Naive thymus-derived CD4-positive, alpha-beta T cell (primary cell): ENCODE data around the gene SUFU. TPM values are rescaled to one million over a fixed set of nuclear protein-coding genes. Genes with fewer than 3 reads are reported as not detected.
A peak's percentile ranks its signal among the peaks of the same experiment; 100 is the strongest.

ENCODE experiments used
- ATAC-seq: fragments of 150-1000 bp; cut with Tn5 transposase; 2 replicates; pipeline ENCODE4 v1.10.0; 2021; ENCODE audit warnings: mild to moderate bottlenecking, moderate library complexity
- CTCF ChIA-PET: fragments of 350-600 bp; sonication (Branson Sonifier 250); formaldehyde crosslinking; loops from one replicate; lab custom pipeline; 2021; ENCODE audit warnings: antibody characterized with exemption; lab: Charles Lee
- POLR2A ChIA-PET: fragments of 350-600 bp; sonication (Branson Sonifier 250); formaldehyde crosslinking; loops from one replicate; lab custom pipeline; 2021; ENCODE audit warnings: antibody characterized with exemption, inconsistent platforms; lab: Charles Lee
- DNase-seq, 9 donors: peaks; one replicate each; pipeline versions ENCODE4 v3.0.0 to v3.0.0-alpha.2; 2020 to 2022; ENCODE audit warnings: mixed read lengths in 1 of 9
- H3K27ac ChIP-seq: one replicate; pipeline ENCODE4 v1.7.0; 2013; ENCODE audit warnings: mild to moderate bottlenecking, low read depth, low read length, moderate library complexity
- H3K27me3 ChIP-seq, 2 donors: one replicate each; pipeline ENCODE4 v1.7.0; 2013; ENCODE audit warnings: low read length in 2 of 2, mild to moderate bottlenecking in 2 of 2, moderate library complexity in 2 of 2; ENCODE audit not compliant: control insufficient read depth in 2 of 2, insufficient read depth in 2 of 2
- H3K36me3 ChIP-seq, 3 experiments: 1 replicate in 2 of 3; 2 replicates in 1 of 3; pipeline ENCODE4 v1.7.0; 2013; ENCODE audit warnings: low read length in 3 of 3, mild to moderate bottlenecking in 3 of 3, moderate library complexity in 1 of 3; ENCODE audit not compliant: insufficient read depth in 3 of 3, control insufficient read depth in 2 of 3
- H3K4me1 ChIP-seq, 2 donors: one replicate each; pipeline ENCODE4 v1.7.0; 2013; ENCODE audit warnings: low read length in 2 of 2, mild to moderate bottlenecking in 2 of 2, moderate library complexity in 1 of 2; ENCODE audit not compliant: control insufficient read depth in 2 of 2, insufficient read depth in 2 of 2
- H3K4me3 ChIP-seq: 2 replicates; pipeline ENCODE4 v1.7.0; 2013; ENCODE audit warnings: mild to moderate bottlenecking, low read length
- H3K9me3 ChIP-seq, 3 experiments: 1 replicate in 2 of 3; 2 replicates in 1 of 3; pipeline ENCODE4 v1.7.0; 2013; ENCODE audit warnings: low read length in 3 of 3; ENCODE audit not compliant: control insufficient read depth in 2 of 3
- H3K27ac Mint-ChIP-seq, 9 donors: one replicate each; pipeline ENCODE4 v1.8.0; 2020 to 2022; ENCODE audit warnings: mixed read lengths in 9 of 9, mild to moderate bottlenecking in 8 of 9, moderate library complexity in 5 of 9, inconsistent platforms in 2 of 9
- H3K27me3 Mint-ChIP-seq, 5 donors: one replicate each; pipeline ENCODE4 v1.8.0; 2021 to 2022; ENCODE audit warnings: mixed read lengths in 5 of 5, mild to moderate bottlenecking in 1 of 5
- H3K36me3 Mint-ChIP-seq, 5 donors: one replicate each; pipeline ENCODE4 v1.8.0; 2020 to 2022; ENCODE audit warnings: mixed read lengths in 5 of 5, mild to moderate bottlenecking in 3 of 5, inconsistent platforms in 1 of 5
- H3K4me1 Mint-ChIP-seq, 7 donors: one replicate each; pipeline ENCODE4 v1.8.0; 2020 to 2022; ENCODE audit warnings: mixed read lengths in 7 of 7, mild to moderate bottlenecking in 3 of 7, inconsistent platforms in 1 of 7
- H3K4me3 Mint-ChIP-seq, 10 donors: one replicate each; pipeline ENCODE4 v1.8.0; 2020 to 2022; ENCODE audit warnings: mild to moderate bottlenecking in 10 of 10, mixed read lengths in 10 of 10, moderate library complexity in 6 of 10, inconsistent platforms in 2 of 10
- H3K9me3 Mint-ChIP-seq, 11 donors: one replicate each; pipeline ENCODE4 v1.8.0; 2020 to 2022; ENCODE audit warnings: mixed read lengths in 11 of 11, mild to moderate bottlenecking in 4 of 11, inconsistent platforms in 1 of 11, moderate library complexity in 1 of 11
- intact Hi-C, 2 donors: fragments of 100-400 bp; cut with micrococcal nuclease; formaldehyde crosslinking; loops; one replicate each; pipeline ENCODE4 v1.15.1; 2023
- polyA plus RNA-seq, 2 donors: library from polyadenylated mRNA; unstranded; fragments of 300-500 nt; fragmentation: Illumina TruSeq; gene quantifications; one replicate each; pipeline ENCODE4 v1.2.3, GENCODE V29; 2021
- total RNA-seq, 6 experiments: library from RNA in 5 of 6; stranded (reverse) in 5 of 6; gene quantifications; 1 replicate in 5 of 6; 2 replicates in 1 of 6; pipeline ENCODE4 v1.2.3 and lab custom pipeline; 2021 to 2026

The SUFU gene
- total and polyA plus RNA-seq, 7 experiments from 2014 or later: 2.9 to 17.5 (median 14.4) TPM

DNA sequence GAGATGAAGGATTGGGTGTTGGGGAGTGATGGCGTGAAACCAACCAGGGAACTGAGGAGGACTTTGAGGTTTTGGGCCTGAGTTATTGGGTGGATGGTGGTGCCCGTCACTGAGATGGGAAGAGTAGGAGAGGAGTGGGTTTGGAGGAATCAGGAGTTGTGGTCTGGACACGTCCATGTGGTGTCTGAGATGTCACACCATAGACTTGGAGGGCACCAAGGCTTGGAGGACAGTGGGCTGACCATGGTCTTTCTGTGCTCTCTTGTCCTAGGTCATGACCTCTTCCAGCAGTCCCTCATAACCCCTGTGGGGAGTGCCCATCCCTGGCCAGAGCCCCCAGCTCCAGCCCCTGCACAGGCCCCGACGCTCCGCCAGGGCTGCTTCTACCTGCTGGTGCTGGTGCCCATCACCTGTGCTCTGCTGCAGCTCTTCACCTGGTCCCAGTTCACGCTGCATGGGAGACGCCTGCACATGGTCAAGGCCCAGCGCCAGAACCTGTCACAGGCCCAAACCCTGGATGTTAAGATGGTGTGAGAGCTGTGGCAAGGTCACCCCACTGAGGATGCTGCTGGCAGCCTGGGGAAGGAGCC is 28.2 kb upstream of the SUFU start:
- no peaks in the 10 kb centered on the region for H3K27me3 Mint-ChIP-seq
- Histone ChIP-seq H3K4me1 (peaks cover 9 to 15% of the 10 kb centered on the region in 2 donors), H3K9me3 (no peaks in the 10 kb centered on the region), H3K36me3 (peaks cover 0 to 17% (median 0%) of the 10 kb centered on the region in 3 experiments), H3K27me3 (no peaks in the 10 kb centered on the region), H3K4me3 (no peak overlapping the region), H3K27ac (no peak overlapping the region)
- intact Hi-C loops: no loop called here
- peaks cover 15 to 52% (median 37%) of the 10 kb centered on the region in 7 donors for H3K4me1 Mint-ChIP-seq
- ChIA-PET CTCF (interaction anchor here (1.2 kb wide), 1 partner anchor 25 kb away, joined by 5 read pairs; no protein-coding TSS in a partner anchor), POLR2A (interaction anchor here (0.6 to 0.8 kb wide), 3 partner anchors 14 to 81 kb away, joined by 3 read pairs; no protein-coding TSS in a partner anchor)
- H3K9me3 Mint-ChIP-seq: no peaks in the 10 kb centered on the region
- H3K4me3 Mint-ChIP-seq: no peak overlapping the region
- ATAC-seq (no peak), DNase-seq (no peak)
- H3K36me3 Mint-ChIP-seq: peaks cover 0 to 11% (median 0%) of the 10 kb centered on the region in 5 donors
- peak overlapping the region; percentile 23 to 81 (median 59) for H3K27ac Mint-ChIP-seq

DNA sequence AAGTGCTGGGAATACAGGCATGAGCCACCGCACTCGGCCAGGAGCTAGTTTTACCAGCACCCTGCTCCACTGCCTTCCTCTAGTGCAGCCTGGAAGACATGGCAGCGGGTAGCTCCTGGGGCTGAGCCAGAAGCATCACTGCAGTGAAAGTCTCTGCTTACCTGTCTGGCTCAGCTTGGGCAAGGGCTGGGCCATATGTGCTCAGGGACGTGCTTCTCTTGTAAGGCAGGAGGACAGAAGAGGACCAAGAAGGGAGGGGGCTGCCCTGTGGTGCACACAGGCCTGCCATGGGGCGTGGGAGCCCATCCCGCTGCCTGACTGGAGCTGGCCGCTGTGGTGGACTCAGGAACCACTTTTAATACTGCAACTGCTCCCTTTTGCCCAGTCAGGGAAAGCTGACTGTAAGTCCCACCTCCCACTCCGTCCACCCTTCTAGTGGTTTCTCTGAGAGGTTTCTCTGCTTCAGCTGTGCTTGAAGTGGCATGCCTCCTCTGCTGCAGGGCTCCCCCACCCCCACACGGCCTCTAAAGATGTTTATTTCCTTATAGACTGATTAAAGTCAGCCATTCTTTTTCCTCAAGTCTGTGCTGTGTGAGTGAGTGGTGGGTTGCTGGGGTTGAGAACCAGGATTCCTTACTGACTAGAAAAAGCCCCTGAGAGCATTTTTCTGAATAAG is 27.2 kb upstream of the SUFU start:
- Histone ChIP-seq H3K27me3 (no peaks in the 10 kb centered on the region), H3K27ac (peak overlapping the region; percentile 31), H3K36me3 (peaks cover 0 to 26% (median 6%) of the 10 kb centered on the region in 3 experiments), H3K4me3 (no peak overlapping the region), H3K4me1 (peaks cover 9 to 15% of the 10 kb centered on the region in 2 donors), H3K9me3 (no peaks in the 10 kb centered on the region)
- Mint-ChIP-seq H3K4me3 (peak overlapping the region in 1 of 10 donors; percentile 9), H3K27me3 (no peaks in the 10 kb centered on the region), H3K36me3 (peaks cover 0 to 11% (median under 1%) of the 10 kb centered on the region in 5 donors), H3K27ac (peak overlapping the region in 8 of 9 donors; percentile 71 to 91 (median 83)), H3K4me1 (peaks cover 13 to 52% (median 37%) of the 10 kb centered on the region in 7 donors), H3K9me3 (no peaks in the 10 kb centered on the region)
- ATAC-seq (no peak), DNase-seq (peak in 4 of 9 donors; percentile 22 to 43 (median 29))
- intact Hi-C loops: no loop called here
- POLR2A ChIA-PET: interaction anchor here (0.6 to 1.1 kb wide), 4 partner anchors 28 to 82 kb away, joined by 3 read pairs; partner anchors contain the start of genes FBXL15 and SUFU
- CTCF ChIA-PET: interaction anchor here (1.2 kb wide), 1 partner anchor 26 kb away, joined by 5 read pairs; no protein-coding TSS in a partner anchor

DNA sequence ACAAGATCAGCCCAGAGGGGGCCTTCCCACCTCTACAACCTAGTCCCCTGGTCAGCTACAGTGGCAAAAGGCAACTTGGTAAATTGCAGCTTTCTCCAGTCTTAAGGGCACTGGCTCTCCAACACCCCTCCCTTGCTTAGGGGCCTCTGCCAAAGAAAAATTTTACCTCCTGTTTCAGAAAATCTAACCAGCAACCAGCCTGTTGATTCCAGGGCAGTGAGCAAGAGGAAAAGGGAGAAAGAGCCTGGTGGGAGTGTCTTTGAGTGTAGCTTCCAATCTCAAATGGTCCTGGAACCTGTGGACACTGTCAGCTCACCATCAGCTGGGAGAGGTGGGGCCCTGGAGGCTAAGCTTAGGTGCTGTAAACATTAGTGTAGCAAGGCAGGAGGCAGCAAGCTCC is 24.1 kb upstream of the SUFU start:
- ChIA-PET CTCF (interaction anchor here (0.6 to 2.3 kb wide), 16 partner anchors 8 to 254 kb away, joined by 3 to 23 read pairs (median 4); partner anchors contain the start of genes C10orf95, ELOVL3 and NFKB2), POLR2A (interaction anchor here (0.8 to 1.4 kb wide), 5 partner anchors 10 to 85 kb away, joined by 3 to 5 read pairs (median 3); partner anchors contain the start of genes CUEDC2 and NFKB2)
- Mint-ChIP-seq H3K4me3 (no peak overlapping the region), H3K4me1 (peaks cover 8 to 30% (median 19%) of the 10 kb centered on the region in 7 donors), H3K27ac (peak overlapping the region in 3 of 9 donors; percentile 65 to 87 (median 85)), H3K9me3 (no peaks in the 10 kb centered on the region), H3K36me3 (peaks cover 0 to 24% (median 5%) of the 10 kb centered on the region in 5 donors), H3K27me3 (no peaks in the 10 kb centered on the region)
- intact Hi-C loops: loop anchor here (1.0 to 2.0 kb wide), 13 partner anchors 19 to 310 kb away; partner anchors contain the start of genes CUEDC2 (in 2 of the 2) and ACTR1A (in 1 of the 2)
- ATAC-seq: no peak
- H3K9me3 ChIP-seq: no peaks in the 10 kb centered on the region
- peaks cover 0 to 4% of the 10 kb centered on the region in 2 donors for H3K4me1 ChIP-seq
- peaks cover 18 to 55% (median 19%) of the 10 kb centered on the region in 3 experiments for H3K36me3 ChIP-seq
- peak overlapping the region; percentile 36 for H3K27ac ChIP-seq
- no peak overlapping the region for H3K4me3 ChIP-seq
- no peaks in the 10 kb centered on the region for H3K27me3 ChIP-seq
- DNase-seq: no peak

DNA sequence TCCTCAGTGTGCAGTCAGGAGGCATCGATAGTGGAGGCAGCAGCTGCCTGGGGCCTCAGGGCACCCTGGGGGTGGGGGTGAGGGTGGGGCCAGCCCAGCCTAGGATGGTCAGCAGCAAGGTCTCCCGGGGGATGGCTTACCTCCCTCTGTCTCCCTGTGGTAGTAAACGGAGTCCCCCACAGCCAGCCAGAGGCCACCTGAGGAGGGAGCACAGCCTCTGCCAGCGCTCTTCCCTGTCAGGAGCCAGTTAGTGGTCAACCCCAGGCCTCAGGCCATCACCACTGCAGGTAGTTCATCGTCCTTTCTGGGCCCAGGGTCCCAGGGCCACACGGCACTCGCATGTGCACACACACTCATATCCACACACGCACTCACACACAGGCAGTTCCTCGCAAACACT is 23.4 kb upstream of the SUFU start:
- intact Hi-C loops: no loop called here
- no peak for DNase-seq
- H3K9me3 ChIP-seq: no peaks in the 10 kb centered on the region
- H3K27me3 ChIP-seq: no peaks in the 10 kb centered on the region
- Mint-ChIP-seq H3K9me3 (no peaks in the 10 kb centered on the region), H3K27me3 (no peaks in the 10 kb centered on the region), H3K27ac (no peak overlapping the region), H3K36me3 (peaks cover 0 to 24% (median 5%) of the 10 kb centered on the region in 5 donors), H3K4me1 (peaks cover 5 to 26% (median 15%) of the 10 kb centered on the region in 7 donors), H3K4me3 (no peak overlapping the region)
- ATAC-seq: no peak
- H3K4me3 ChIP-seq: no peak overlapping the region
- ChIA-PET CTCF (interaction anchor here (0.6 to 2.3 kb wide), 5 partner anchors 14 to 255 kb away, joined by 3 to 23 read pairs (median 4); partner anchors contain the start of gene ELOVL3), POLR2A (interaction anchor here (1.0 to 1.4 kb wide), 2 partner anchors 11 to 44 kb away, joined by 3 to 4 read pairs; no protein-coding TSS in a partner anchor)
- peaks cover 21 to 63% (median 22%) of the 10 kb centered on the region in 3 experiments for H3K36me3 ChIP-seq
- peaks cover 0 to 4% of the 10 kb centered on the region in 2 donors for H3K4me1 ChIP-seq
- no peak overlapping the region for H3K27ac ChIP-seq

DNA sequence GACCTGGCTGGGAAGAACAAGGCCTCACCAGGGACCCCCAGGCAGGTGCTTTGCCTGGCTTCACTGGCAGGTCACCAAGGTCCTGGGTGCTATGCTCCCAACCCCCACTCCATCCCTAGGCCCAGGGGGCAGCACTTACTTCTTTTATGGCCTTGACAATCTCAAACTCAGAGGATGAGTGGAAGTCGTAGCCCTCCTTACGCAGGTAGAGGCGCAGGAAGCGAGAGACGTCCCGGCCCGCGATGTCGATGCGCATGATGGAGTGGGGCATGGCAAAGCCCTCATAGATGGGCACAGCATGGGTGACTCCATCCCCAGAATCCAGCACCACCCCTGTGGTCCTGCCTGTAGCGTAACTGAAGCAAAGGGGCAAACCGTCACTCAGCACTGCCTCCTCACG is 19.8 kb upstream of the SUFU start:
- DNase-seq (no peak), ATAC-seq (no peak)
- H3K27ac ChIP-seq: no peak overlapping the region
- H3K27ac Mint-ChIP-seq: no peak overlapping the region
- intact Hi-C loops: no loop called here
- ChIA-PET POLR2A (no interaction called here), CTCF (no interaction called here)
- H3K36me3 Mint-ChIP-seq: peaks cover 4 to 41% (median 6%) of the 10 kb centered on the region in 5 donors
- H3K36me3 ChIP-seq: peaks cover 28 to 99% (median 33%) of the 10 kb centered on the region in 3 experiments
- H3K9me3 ChIP-seq: no peaks in the 10 kb centered on the region
- H3K4me1 ChIP-seq: no peaks in the 10 kb centered on the region
- H3K27me3 Mint-ChIP-seq: no peaks in the 10 kb centered on the region
- H3K27me3 ChIP-seq: no peaks in the 10 kb centered on the region
- H3K4me3 Mint-ChIP-seq: no peak overlapping the region
- H3K4me3 ChIP-seq: no peak overlapping the region
- no peaks in the 10 kb centered on the region for H3K9me3 Mint-ChIP-seq
- peaks cover 0 to 3% (median 2%) of the 10 kb centered on the region in 7 donors for H3K4me1 Mint-ChIP-seq

DNA sequence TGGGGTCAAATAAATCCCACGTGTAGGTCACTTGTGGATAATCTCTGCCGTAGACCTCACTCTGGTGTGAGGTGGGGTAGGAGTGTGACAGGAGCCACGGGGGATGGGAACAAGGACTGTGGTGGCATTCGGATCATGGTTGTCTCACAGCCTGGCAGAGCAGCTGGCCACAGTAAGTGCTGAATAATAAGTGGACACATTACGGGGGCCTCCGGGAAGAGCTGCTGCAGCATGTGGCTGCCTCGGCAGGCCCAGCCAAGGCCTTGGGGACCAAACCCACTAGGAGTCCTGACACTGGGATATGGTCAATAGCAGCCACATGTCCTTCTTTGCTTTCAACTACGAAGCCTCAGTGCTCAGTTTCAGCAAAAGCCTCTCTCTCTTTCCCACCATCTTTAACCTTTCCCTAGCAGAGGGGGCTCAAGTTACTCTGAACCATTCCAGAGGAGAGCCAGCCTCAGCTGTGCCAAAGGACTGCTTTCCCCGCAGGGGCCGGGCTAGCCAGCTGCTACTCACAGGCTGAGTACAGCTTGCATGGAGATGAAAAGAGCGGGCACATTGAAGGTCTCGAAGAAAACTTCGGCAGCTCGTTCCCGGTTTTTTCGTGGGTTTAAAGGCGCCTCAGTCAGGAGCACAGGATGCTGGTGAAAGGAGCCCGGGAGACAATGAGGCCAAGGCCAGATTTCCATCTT is 18.5 kb upstream of the SUFU start:
- Mint-ChIP-seq H3K9me3 (no peaks in the 10 kb centered on the region), H3K27ac (peak overlapping the region in 1 of 9 donors; percentile 48), H3K4me3 (no peak overlapping the region), H3K36me3 (peaks cover 4 to 45% (median 7%) of the 10 kb centered on the region in 5 donors), H3K4me1 (no peaks in the 10 kb centered on the region), H3K27me3 (no peaks in the 10 kb centered on the region)
- H3K27ac ChIP-seq: no peak overlapping the region
- H3K36me3 ChIP-seq: peaks cover 31 to 98% (median 33%) of the 10 kb centered on the region in 3 experiments
- DNase-seq: no peak
- H3K9me3 ChIP-seq: no peaks in the 10 kb centered on the region
- H3K4me1 ChIP-seq: no peaks in the 10 kb centered on the region
- H3K27me3 ChIP-seq: no peaks in the 10 kb centered on the region
- intact Hi-C loops: no loop called here
- ATAC-seq: no peak
- H3K4me3 ChIP-seq: no peak overlapping the region
- ChIA-PET POLR2A (interaction anchor here (0.7 kb wide), 1 partner anchor 16 kb away, joined by 3 read pairs; no protein-coding TSS in a partner anchor), CTCF (no interaction called here)
